ENCODE results near the gene RSAD2.

RSAD2 gene

GRCh38 chr2:6874032-6874431 is 3.5 kb upstream of the RSAD2 start:
- Histone ChIP-seq H3K27ac (no peak overlapping the region), H3K4me3 (no peak overlapping the region)
- no peak for DNase-seq (ENCODE audit: low spot score)
- TF ChIP-seq, protein P1, sequence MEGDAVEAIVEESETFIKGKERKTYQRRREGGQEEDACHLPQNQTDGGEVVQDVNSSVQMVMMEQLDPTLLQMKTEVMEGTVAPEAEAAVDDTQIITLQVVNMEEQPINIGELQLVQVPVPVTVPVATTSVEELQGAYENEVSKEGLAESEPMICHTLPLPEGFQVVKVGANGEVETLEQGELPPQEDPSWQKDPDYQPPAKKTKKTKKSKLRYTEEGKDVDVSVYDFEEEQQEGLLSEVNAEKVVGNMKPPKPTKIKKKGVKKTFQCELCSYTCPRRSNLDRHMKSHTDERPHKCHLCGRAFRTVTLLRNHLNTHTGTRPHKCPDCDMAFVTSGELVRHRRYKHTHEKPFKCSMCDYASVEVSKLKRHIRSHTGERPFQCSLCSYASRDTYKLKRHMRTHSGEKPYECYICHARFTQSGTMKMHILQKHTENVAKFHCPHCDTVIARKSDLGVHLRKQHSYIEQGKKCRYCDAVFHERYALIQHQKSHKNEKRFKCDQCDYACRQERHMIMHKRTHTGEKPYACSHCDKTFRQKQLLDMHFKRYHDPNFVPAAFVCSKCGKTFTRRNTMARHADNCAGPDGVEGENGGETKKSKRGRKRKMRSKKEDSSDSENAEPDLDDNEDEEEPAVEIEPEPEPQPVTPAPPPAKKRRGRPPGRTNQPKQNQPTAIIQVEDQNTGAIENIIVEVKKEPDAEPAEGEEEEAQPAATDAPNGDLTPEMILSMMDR (IDR thresholded peaks at IDR 0.05) = no peak

DNA sequence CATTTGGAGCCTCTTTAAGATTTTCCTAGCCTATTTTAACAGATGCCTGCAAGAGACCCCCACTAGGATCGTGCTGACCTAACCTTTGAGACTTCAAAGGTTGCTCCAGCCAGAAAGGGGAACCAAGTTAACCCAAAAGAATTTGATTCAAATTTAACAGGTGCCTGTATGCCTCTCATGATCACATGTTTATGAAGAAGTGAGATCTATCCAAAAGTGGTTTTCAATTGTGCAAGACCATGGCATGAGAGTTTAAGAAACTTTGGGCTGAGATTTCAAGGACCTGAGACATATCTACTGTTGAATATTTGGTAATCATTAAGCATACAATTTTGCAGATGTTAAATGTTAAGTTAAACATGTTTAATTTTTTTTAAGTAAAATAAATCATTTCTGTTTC is 1.3 kb upstream of the RSAD2 start:
- H3K27ac ChIP-seq = no peak overlapping the region
- DNase-seq (ENCODE audit: low spot score) = no peak
- no peak overlapping the region for H3K4me3 ChIP-seq
- TF ChIP-seq, protein P1 (IDR thresholded peaks at IDR 0.05) = no peak

DNA sequence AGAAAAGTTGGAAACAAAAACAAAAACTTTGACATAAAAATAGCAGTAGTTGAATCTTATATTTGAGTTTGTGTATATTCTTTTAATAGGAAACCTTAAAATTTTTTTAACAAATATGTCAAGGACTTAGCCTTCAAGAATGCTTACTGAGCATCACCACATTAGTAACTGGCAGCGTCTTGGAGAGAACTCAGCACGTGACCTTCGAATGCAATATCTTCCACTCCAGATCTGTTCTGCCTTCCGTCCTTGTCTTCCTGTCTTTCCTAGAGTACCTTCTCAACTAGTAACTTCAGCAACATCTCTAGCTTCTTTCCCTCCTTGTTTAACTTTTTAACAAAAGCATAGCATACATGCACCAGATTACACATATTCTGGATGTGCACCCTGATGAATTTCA is 972 bp downstream of the RSAD2 start:
- Histone ChIP-seq H3K4me3 (no peak overlapping the region), H3K27ac (no peak overlapping the region)
- no peak for DNase-seq (ENCODE audit: low spot score)
- TF ChIP-seq, protein P1 (IDR thresholded peaks at IDR 0.05) = no peak

- TF ChIP-seq, protein P1 (IDR thresholded peaks at IDR 0.05) = no peak
- Histone ChIP-seq H3K4me3 (no peak overlapping the region), H3K27ac (no peak overlapping the region)
- DNase-seq (ENCODE audit: low spot score) = no peak
Measured at GRCh38 chr2:6879011-6879410, 1.4 kb downstream of the RSAD2 start.

- H3K4me3 ChIP-seq = no peak overlapping the region
- TF ChIP-seq, protein P1 (IDR thresholded peaks at IDR 0.05) = no peak
- H3K27ac ChIP-seq = no peak overlapping the region
- DNase-seq (ENCODE audit: low spot score) = no peak
Measured at GRCh38 chr2:6880200-6880733, 2.7 kb downstream of the RSAD2 start.

- TF ChIP-seq, protein P1 (IDR thresholded peaks at IDR 0.05) = no peak
- Histone ChIP-seq H3K27ac (no peak overlapping the region), H3K4me3 (no peak overlapping the region)
- no peak for DNase-seq (ENCODE audit: low spot score)
Measured at GRCh38 chr2:6881046-6881445, 3.5 kb downstream of the RSAD2 start.

DNA sequence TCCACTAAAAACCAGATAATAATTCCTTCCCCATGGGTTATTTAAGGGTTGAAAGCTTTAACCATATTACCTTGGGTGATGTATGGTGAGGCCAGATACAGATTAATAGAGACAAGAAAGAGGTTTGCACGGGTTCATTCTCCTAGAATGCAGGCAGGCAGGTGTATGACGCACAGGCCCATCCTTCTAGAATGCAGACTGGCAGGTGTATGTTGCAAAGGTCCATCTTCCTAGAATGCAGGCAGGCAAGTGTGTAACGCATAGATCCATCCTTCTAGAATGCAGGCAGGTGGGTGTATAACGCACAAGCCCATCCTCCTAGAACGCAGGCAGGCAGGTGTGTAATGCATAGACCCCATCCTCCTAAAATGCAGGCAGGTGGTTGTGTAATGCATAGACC is 3.9 kb downstream of the RSAD2 start:
- Histone ChIP-seq H3K4me3 (no peak overlapping the region), H3K27ac (no peak overlapping the region)
- TF ChIP-seq, protein P1 (IDR thresholded peaks at IDR 0.05) = no peak
- no peak for DNase-seq (ENCODE audit: low spot score)

Data from coronary artery (tissue), 2 donors.